Prostate gland (tissue), 2 donors: ENCODE data around the gene NKG7.

ENCODE experiments used
- POLR2A ChIP-seq: fragments of 450-650 bp; IDR thresholded peaks from one replicate; pipeline ENCODE4 v1.6.1; 2016; ENCODE audit warnings: antibody characterized with exemption, mild to moderate bottlenecking
- TF ChIP-seq, protein P1 (sequence below), 4 experiments: fragments of 200-600 bp in 2 of 4; fragments of 450-650 bp in 2 of 4; sonication (generic) in 2 of 4; IDR thresholded peaks; 1 replicate in 3 of 4; 2 replicates in 1 of 4; pipeline ENCODE4 v1.5.1; 2016 to 2019; ENCODE audit warnings: antibody characterized with exemption in 4 of 4, mild to moderate bottlenecking in 2 of 4, moderate library complexity in 2 of 4

DNA sequence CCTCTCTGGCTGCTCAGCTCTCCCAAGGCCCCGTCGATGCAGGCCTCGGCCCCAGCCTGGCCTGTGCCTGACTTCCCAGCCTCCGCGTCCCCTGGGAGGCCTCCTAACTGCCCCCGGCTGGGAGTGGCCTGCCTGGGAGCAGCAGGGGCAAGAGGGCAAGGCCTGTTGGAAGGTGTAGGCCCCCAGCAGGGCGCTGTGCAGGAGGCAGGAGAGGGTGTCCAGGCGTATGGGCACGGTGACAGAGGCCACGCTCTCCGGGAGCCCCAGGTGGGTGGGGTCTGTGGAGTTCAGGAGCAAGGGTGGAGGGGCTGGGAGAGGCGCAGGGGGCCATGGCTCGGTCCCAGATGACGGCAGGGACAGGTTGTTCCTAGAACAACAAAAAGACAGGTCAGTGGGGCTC, 16.7 kb upstream of the NKG7 start:
- TF ChIP-seq, protein P1, sequence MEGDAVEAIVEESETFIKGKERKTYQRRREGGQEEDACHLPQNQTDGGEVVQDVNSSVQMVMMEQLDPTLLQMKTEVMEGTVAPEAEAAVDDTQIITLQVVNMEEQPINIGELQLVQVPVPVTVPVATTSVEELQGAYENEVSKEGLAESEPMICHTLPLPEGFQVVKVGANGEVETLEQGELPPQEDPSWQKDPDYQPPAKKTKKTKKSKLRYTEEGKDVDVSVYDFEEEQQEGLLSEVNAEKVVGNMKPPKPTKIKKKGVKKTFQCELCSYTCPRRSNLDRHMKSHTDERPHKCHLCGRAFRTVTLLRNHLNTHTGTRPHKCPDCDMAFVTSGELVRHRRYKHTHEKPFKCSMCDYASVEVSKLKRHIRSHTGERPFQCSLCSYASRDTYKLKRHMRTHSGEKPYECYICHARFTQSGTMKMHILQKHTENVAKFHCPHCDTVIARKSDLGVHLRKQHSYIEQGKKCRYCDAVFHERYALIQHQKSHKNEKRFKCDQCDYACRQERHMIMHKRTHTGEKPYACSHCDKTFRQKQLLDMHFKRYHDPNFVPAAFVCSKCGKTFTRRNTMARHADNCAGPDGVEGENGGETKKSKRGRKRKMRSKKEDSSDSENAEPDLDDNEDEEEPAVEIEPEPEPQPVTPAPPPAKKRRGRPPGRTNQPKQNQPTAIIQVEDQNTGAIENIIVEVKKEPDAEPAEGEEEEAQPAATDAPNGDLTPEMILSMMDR (IDR thresholded peaks at IDR 0.05): no peak
- no peak for TF ChIP-seq POLR2A
